ENCODE results near the gene BRPF1. TPM values are rescaled to one million over a fixed set of nuclear protein-coding genes. Genes with fewer than 3 reads are reported as not detected.

BRPF1 gene
- total RNA-seq, 1 experiment from 2014 or later, result 23.6 TPM

- intact Hi-C loops (cut with micrococcal nuclease), result no loop called here
- H3K4me3 ChIP-seq (replicated peaks in 1 of 2; ENCODE audit: low read depth in 1 of 2, low read length in 2 of 2), result no peak overlapping the region
- no peaks in the 10 kb centered on the region for H4K20me1 ChIP-seq (ENCODE audit: insufficient read depth)
- no peaks in the 10 kb centered on the region for H3K9me2 ChIP-seq (ENCODE audit: insufficient read depth)
- H3K9me3 ChIP-seq (ENCODE audit: control insufficient read depth in 1 of 2, insufficient read depth in 1 of 2, low read depth in 1 of 2, low read length in 2 of 2), result no peaks in the 10 kb centered on the region
- peaks cover 3% of the 10 kb centered on the region in 2 experiments for H3K4me1 ChIP-seq (ENCODE audit: control insufficient read depth in 1 of 2, insufficient read depth in 2 of 2, low read length in 2 of 2)
- H3K9ac ChIP-seq (ENCODE audit: low read length), result no peak overlapping the region
- BruUV-seq (replicated peaks), result no TSS peak
- H3K27me3 ChIP-seq (ENCODE audit: insufficient read depth, low read length), result no peaks in the 10 kb centered on the region
- ChIA-PET RAD21 (ENCODE audit: low non-redundant PET in 1 of 2, low total read pairs in 2 of 2, uncharacterized antibody in 2 of 2, unreplicated experiment in 2 of 2) (no interaction called here), CTCF (no interaction called here), POLR2A (no interaction called here)
- DNase-seq (ENCODE audit: low read depth, low spot score) (no peak), ATAC-seq (no peak)
- peaks cover 71 to 88% of the 10 kb centered on the region in 2 experiments for H3K36me3 ChIP-seq (ENCODE audit: control insufficient read depth in 1 of 2, insufficient read depth in 2 of 2, low read length in 2 of 2)
- TF ChIP-seq JUND (IDR thresholded peaks at IDR 0.05) (no peak), CTCF (IDR thresholded peaks at IDR 0.05 in 2 of 3, conservative IDR thresholded peaks at IDR 0.05 in 1 of 3; ENCODE audit: borderline replicate concordance in 1 of 3, insufficient read depth in 1 of 3, low read depth in 2 of 3, low read length in 2 of 3) (no peak), POLR2A (IDR thresholded peaks at IDR 0.05; ENCODE audit: borderline replicate concordance, extremely low read depth, insufficient read depth, insufficient read length) (no peak), EZH2phosphoT487 (IDR thresholded peaks at IDR 0.05; ENCODE audit: borderline replicate concordance) (no peak), POLR2AphosphoS5 (IDR thresholded peaks at IDR 0.05; ENCODE audit: low read depth, low read length) (no peak), EGR1 (IDR thresholded peaks at IDR 0.05; ENCODE audit: low read depth) (no peak), YY1 (IDR thresholded peaks at IDR 0.05; ENCODE audit: extremely low read depth, insufficient replicate concordance, low read depth, low read length) (no peak), CBX3 (IDR thresholded peaks at IDR 0.05; ENCODE audit: low read depth) (no peak), FOSL1 (IDR thresholded peaks at IDR 0.05; ENCODE audit: low read depth) (no peak), MAX (IDR thresholded peaks at IDR 0.05) (no peak), EZH2 (IDR thresholded peaks at IDR 0.05) (no peak), ATF3 (IDR thresholded peaks at IDR 0.05) (no peak), ZBTB33 (IDR thresholded peaks at IDR 0.05; ENCODE audit: extremely low read depth, insufficient replicate concordance, low read length) (no peak), RAD21 (IDR thresholded peaks at IDR 0.05; ENCODE audit: low read depth) (no peak), SIN3A (IDR thresholded peaks at IDR 0.05; ENCODE audit: low read depth) (no peak), SP1 (IDR thresholded peaks at IDR 0.05; ENCODE audit: low read depth) (no peak), REST (IDR thresholded peaks at IDR 0.05; ENCODE audit: low read depth) (no peak)
- no peak overlapping the region for H3K4me2 ChIP-seq (ENCODE audit: low read length)
- H3K79me2 ChIP-seq (ENCODE audit: insufficient read depth, low read length), result no peaks in the 10 kb centered on the region; the same call in 1 of the 2 replicates
- no peak overlapping the region for H3K27ac ChIP-seq (ENCODE audit: low read depth, low read length)
- H2AFZ ChIP-seq (ENCODE audit: low read depth, low read length, poor library complexity, severe bottlenecking), result no peak overlapping the region
These were observed 12.6 kb downstream of the BRPF1 start for GRCh38 chr3:9744162-9744561.
